A549 (cell line): Measurements from ENCODE around the gene ANO9. TPM values are rescaled to one million over a fixed set of nuclear protein-coding genes. Genes with fewer than 3 reads are reported as not detected.
A peak's percentile ranks its signal among the peaks of the same experiment; 100 is the strongest.

Source experiments
- ATAC-seq, 2 experiments: fragments of 200-7000 bp in 1 of 2; fragments of >200 bp in 1 of 2; cut with Nextera tagmentation in 1 of 2; cut with Tn5 transposase in 1 of 2; 3 replicates each; pipeline versions ENCODE4 v1.8.0 to v1.9.1; 2018 to 2020; ENCODE audit warnings: mild to moderate bottlenecking in 1 of 2, moderate library complexity in 1 of 2
- CTCF ChIA-PET: fragments of 300-600 bp; sonication (Branson Sonifier 250); formaldehyde crosslinking; extraction: SDS; loops from one replicate; lab custom pipeline; 2021; ENCODE audit warnings: antibody characterized with exemption, inconsistent platforms; lab: Yijun Ruan, JAX
- POLR2A ChIA-PET: fragments of 350-600 bp; formaldehyde crosslinking; extraction: SDS; loops from one replicate; lab custom pipeline; 2021; ENCODE audit warnings: antibody characterized with exemption, inconsistent platforms; lab: Yijun Ruan, JAX
- DNase-seq, 2 experiments: peaks; one replicate each; pipeline versions ENCODE4 v3.0.0 to v3.0.0-alpha.2; 2011 to 2016; ENCODE audit warnings: low read depth in 1 of 2, low spot score in 1 of 2
- FAIRE-seq: peaks from 2 replicates; lab custom pipeline; 2011; peaks lifted over from hg19 to GRCh38; lab: Jason Lieb, UNC
- H3K27ac ChIP-seq, 2 experiments: fragments of >200 bp; sonication (Bioruptor Twin); formaldehyde crosslinking; 3 replicates each; pipeline ENCODE4 v1.5.1; 2016 to 2017
- H3K4me1 ChIP-seq: fragments of >200 bp; sonication (Bioruptor Twin); formaldehyde crosslinking; 3 replicates; pipeline ENCODE4 v1.6.1; 2016
- H3K4me2 ChIP-seq: fragments of >200 bp; sonication (Bioruptor Twin); formaldehyde crosslinking; 3 replicates; pipeline ENCODE4 v1.6.1; 2016
- H3K4me3 ChIP-seq: fragments of >200 bp; sonication (Bioruptor Twin); formaldehyde crosslinking; 3 replicates; pipeline ENCODE4 v1.5.1; 2016
- H3K9me3 ChIP-seq: fragments of >200 bp; sonication (Bioruptor Twin); formaldehyde crosslinking; 3 replicates; pipeline ENCODE4 v1.6.1; 2016
- ATOH8 ChIP-seq: fragments of 250-450 bp; sonication (Bioruptor Pico); IDR thresholded peaks from 2 replicates; pipeline ENCODE4 v1.5.0; 2020; ENCODE audit warnings: low read depth, mild to moderate bottlenecking, moderate library complexity
- CBX2 ChIP-seq: fragments of 200-600 bp; sonication (generic); IDR thresholded peaks from 2 replicates; pipeline ENCODE4 v1.6.1; 2016; ENCODE audit warnings: low read depth, mild to moderate bottlenecking, borderline replicate concordance
- CHD2 ChIP-seq: fragments of 150-350 bp; IDR thresholded peaks from 2 replicates; pipeline ENCODE4 v1.6.1; 2014; ENCODE audit warnings: low read length; ENCODE audit not compliant: partially characterized antibody
- EHF ChIP-seq: fragments of 250-450 bp; sonication (Bioruptor Pico); IDR thresholded peaks from 2 replicates; pipeline ENCODE4 v1.5.0; 2020; ENCODE audit warnings: mild to moderate bottlenecking
- ELK1 ChIP-seq: fragments of 150-350 bp; IDR thresholded peaks from 2 replicates; pipeline ENCODE4 v1.6.1; 2014; ENCODE audit warnings: low read depth, mild to moderate bottlenecking, low read length
- EP300 ChIP-seq, 2 experiments: fragments of >200 bp; sonication (Bioruptor Twin); formaldehyde crosslinking; IDR thresholded peaks; 2 replicates in 1 of 2; 3 replicates in 1 of 2; pipeline ENCODE4 v1.6.1; 2016 to 2017
- FOSB ChIP-seq: fragments of 250-450 bp; sonication (Bioruptor Pico); IDR thresholded peaks from 2 replicates; pipeline ENCODE4 v1.5.0; 2020; ENCODE audit warnings: mild to moderate bottlenecking, moderate library complexity
- FOSL2 ChIP-seq, 2 experiments: fragments of 450-650 bp in 1 of 2; fragments of >200 bp in 1 of 2; sonication (Bioruptor Twin) in 1 of 2; formaldehyde crosslinking; IDR thresholded peaks; 2 replicates each; pipeline versions ENCODE4 v1.5.0 to v1.6.1; 2016 to 2020; ENCODE audit warnings: mild to moderate bottlenecking in 1 of 2, moderate library complexity in 1 of 2
- GATA3 ChIP-seq: IDR thresholded peaks from 2 replicates; pipeline ENCODE4 v1.6.1; 2012; ENCODE audit warnings: borderline replicate concordance
- HES2 ChIP-seq: fragments of >200 bp; sonication (Bioruptor Twin); formaldehyde crosslinking; IDR thresholded peaks from 2 replicates; pipeline ENCODE4 v1.6.1; 2016
- HEYL ChIP-seq: fragments of 250-450 bp; sonication (Bioruptor Pico); IDR thresholded peaks from 2 replicates; pipeline ENCODE4 v1.8.0; 2021; ENCODE audit warnings: mild to moderate bottlenecking, moderate library complexity
- HMGXB4 ChIP-seq: fragments of 250-450 bp; sonication (Bioruptor Pico); IDR thresholded peaks from 2 replicates; pipeline ENCODE4 v1.5.0; 2021; ENCODE audit warnings: mild to moderate bottlenecking, moderate library complexity, borderline replicate concordance
- HOXA7 ChIP-seq: fragments of 250-450 bp; sonication (Bioruptor Pico); IDR thresholded peaks from 2 replicates; pipeline ENCODE4 v1.5.0; 2020; ENCODE audit warnings: mild to moderate bottlenecking, moderate library complexity
- HOXB13 ChIP-seq: fragments of 250-450 bp; sonication (Bioruptor Pico); IDR thresholded peaks from 2 replicates; pipeline ENCODE4 v1.5.0; 2020; ENCODE audit warnings: low read depth, mild to moderate bottlenecking, moderate library complexity
- JUNB ChIP-seq: fragments of >200 bp; sonication (Bioruptor Twin); formaldehyde crosslinking; IDR thresholded peaks from 2 replicates; pipeline ENCODE4 v1.6.1; 2016
- KDM5A ChIP-seq: fragments of 200-600 bp; sonication (generic); IDR thresholded peaks from 2 replicates; pipeline ENCODE4 v1.6.1; 2016; ENCODE audit warnings: antibody characterized with exemption, mild to moderate bottlenecking
- MAFK ChIP-seq: fragments of 450-650 bp; IDR thresholded peaks from 2 replicates; pipeline ENCODE4 v1.6.1; 2014; ENCODE audit not compliant: partially characterized antibody
- MAZ ChIP-seq: fragments of 150-350 bp; IDR thresholded peaks from 2 replicates; pipeline ENCODE4 v1.6.1; 2014; ENCODE audit warnings: antibody characterized with exemption, low read depth, low read length, borderline replicate concordance
- NPAS2 ChIP-seq: fragments of 250-450 bp; sonication (Bioruptor Pico); IDR thresholded peaks from 2 replicates; pipeline ENCODE4 v1.8.0; 2022; ENCODE audit warnings: mild to moderate bottlenecking, moderate library complexity, borderline replicate concordance
- PHF8 ChIP-seq: fragments of 200-600 bp; sonication (generic); IDR thresholded peaks from 2 replicates; pipeline ENCODE4 v1.6.1; 2016; ENCODE audit warnings: low read depth, mild to moderate bottlenecking, antibody characterized with exemption, moderate library complexity, borderline replicate concordance
- POLR2AphosphoS2 ChIP-seq: conservative IDR thresholded peaks from 2 replicates; pipeline ENCODE4 v1.6.1; 2012; ENCODE audit warnings: low read length, improper control_type of control experiment, inconsistent platforms
- RAD21 ChIP-seq, 2 experiments: fragments of >200 bp in 1 of 2; sonication (Bioruptor Twin) in 1 of 2; formaldehyde crosslinking in 1 of 2; IDR thresholded peaks in 1 of 2; conservative IDR thresholded peaks in 1 of 2; 2 replicates in 1 of 2; 3 replicates in 1 of 2; pipeline ENCODE4 v1.6.1; 2012 to 2018; ENCODE audit warnings: inconsistent platforms in 1 of 2
- RARB ChIP-seq: fragments of 250-450 bp; sonication (Bioruptor Pico); IDR thresholded peaks from 2 replicates; pipeline ENCODE4 v1.8.0; 2021; ENCODE audit warnings: mild to moderate bottlenecking, moderate library complexity
- SMC3 ChIP-seq: fragments of >200 bp; sonication (Bioruptor Twin); formaldehyde crosslinking; IDR thresholded peaks from 3 replicates; pipeline ENCODE4 v1.6.1; 2018; ENCODE audit warnings: inconsistent platforms
- SREBF2 ChIP-seq: fragments of 450-650 bp; IDR thresholded peaks from 2 replicates; pipeline ENCODE4 v1.6.1; 2014; ENCODE audit warnings: mild to moderate bottlenecking, moderate library complexity
- TFCP2L1 ChIP-seq: fragments of 250-450 bp; sonication (Bioruptor Pico); IDR thresholded peaks from 2 replicates; pipeline ENCODE4 v1.5.0; 2021; ENCODE audit warnings: mild to moderate bottlenecking
- ZC3H11A ChIP-seq: fragments of 450-650 bp; IDR thresholded peaks from 2 replicates; pipeline ENCODE4 v1.6.1; 2014; ENCODE audit warnings: antibody characterized with exemption, mild to moderate bottlenecking
- WGBS: methylation state at CpG from one replicate; pipeline ENCODE4 v1.1.6; 2017; ENCODE audit errors: missing lambda C conversion rate; 5-methylcytosine and 5-hydroxymethylcytosine counted together
- polyA plus RNA-seq, 4 experiments: library from polyadenylated mRNA; depleted of rRNA in 3 of 4; stranded (reverse); fragments of >200 nt; fragmentation: RNase III in 1 of 4; extraction: RNeasy Plus Mini Kit Qiagen cat#74134 plus additional on column Dnase treatment in 1 of 4; gene quantifications; 2 replicates in 3 of 4; 3 replicates in 1 of 4; pipeline ENCODE4 v1.2.3, GENCODE V29; 2011 to 2017
- TF ChIP-seq, protein P1 (sequence below): fragments of 450-650 bp; IDR thresholded peaks from 2 replicates; pipeline ENCODE4 v1.6.1; 2014; ENCODE audit warnings: antibody characterized with exemption
- TF ChIP-seq, protein P2 (sequence below): fragments of 200-600 bp; sonication (generic); IDR thresholded peaks from 2 replicates; pipeline ENCODE4 v1.6.1; 2016; ENCODE audit warnings: antibody characterized with exemption, mild to moderate bottlenecking, moderate library complexity

Gene ANO9
- polyA plus RNA-seq, 2 of the 4 experiments (the other 2 are of a cell fraction): 0.50 to 0.66 TPM

- Histone ChIP-seq H3K9me3 (no peaks in the 10 kb centered on the region), H3K4me1 (peaks cover 21% of the 10 kb centered on the region), H3K27ac (no peak overlapping the region), H3K4me2 (no peak overlapping the region), H3K4me3 (no peak overlapping the region)
- ATAC-seq (no peak), DNase-seq (peak in 1 of 2 experiments; percentile 56), FAIRE-seq (no peak)
- WGBS: 94% methylated on average over 20 of the region's 20 CpGs
- TF ChIP-seq, protein P1, sequence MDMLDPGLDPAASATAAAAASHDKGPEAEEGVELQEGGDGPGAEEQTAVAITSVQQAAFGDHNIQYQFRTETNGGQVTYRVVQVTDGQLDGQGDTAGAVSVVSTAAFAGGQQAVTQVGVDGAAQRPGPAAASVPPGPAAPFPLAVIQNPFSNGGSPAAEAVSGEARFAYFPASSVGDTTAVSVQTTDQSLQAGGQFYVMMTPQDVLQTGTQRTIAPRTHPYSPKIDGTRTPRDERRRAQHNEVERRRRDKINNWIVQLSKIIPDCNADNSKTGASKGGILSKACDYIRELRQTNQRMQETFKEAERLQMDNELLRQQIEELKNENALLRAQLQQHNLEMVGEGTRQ: no peak
- TF ChIP-seq RAD21 (conservative IDR thresholded peaks at IDR 0.05 in 1 of 2, IDR thresholded peaks at IDR 0.05 in 1 of 2) (no peak), ZC3H11A (no peak), GATA3 (no peak), NPAS2 (CRISPR knock-in tag) (no peak), JUNB (no peak), HES2 (no peak), MAZ (no peak), HOXA7 (CRISPR knock-in tag) (no peak), FOSB (CRISPR knock-in tag) (no peak), ELK1 (no peak), SREBF2 (no peak), SMC3 (no peak), HOXB13 (CRISPR knock-in tag) (no peak), RARB (CRISPR knock-in tag) (no peak), KDM5A (no peak), EHF (no peak), TFCP2L1 (CRISPR knock-in tag) (no peak)
- ChIA-PET POLR2A (no interaction called here), CTCF (interaction anchor here (0.6 kb wide), 1 partner anchor 120 kb away, joined by 3 read pairs; no protein-coding TSS in a partner anchor)
These were observed 43.0 kb downstream of the ANO9 start for GRCh38 chr11:398826-399225.

GRCh38 chr11:396948-397548, 44.8 kb downstream of the ANO9 start:
- CTCF ChIA-PET: interaction anchor here (1.3 to 3.0 kb wide), 6 partner anchors 10 to 73 kb away, joined by 3 to 19 read pairs (median 9); no protein-coding TSS in a partner anchor
- WGBS: 95% methylated on average over 33 of the region's 43 CpGs
- TF ChIP-seq CHD2 (no peak), HEYL (CRISPR knock-in tag) (no peak), MAZ (no peak), CBX2 (no peak), FOSL2 (IDR thresholded peaks at IDR 0.05) (no peak), FOSL2 (CRISPR knock-in tag; IDR thresholded peaks at IDR 0.05) (no peak), HMGXB4 (CRISPR knock-in tag) (no peak), ZC3H11A (no peak), GATA3 (no peak), ATOH8 (CRISPR knock-in tag) (no peak), EP300 (IDR thresholded peaks at IDR 0.05) (no peak), POLR2AphosphoS2 (no peak), MAFK (no peak), PHF8 (no peak)
- TF ChIP-seq, protein P2, sequence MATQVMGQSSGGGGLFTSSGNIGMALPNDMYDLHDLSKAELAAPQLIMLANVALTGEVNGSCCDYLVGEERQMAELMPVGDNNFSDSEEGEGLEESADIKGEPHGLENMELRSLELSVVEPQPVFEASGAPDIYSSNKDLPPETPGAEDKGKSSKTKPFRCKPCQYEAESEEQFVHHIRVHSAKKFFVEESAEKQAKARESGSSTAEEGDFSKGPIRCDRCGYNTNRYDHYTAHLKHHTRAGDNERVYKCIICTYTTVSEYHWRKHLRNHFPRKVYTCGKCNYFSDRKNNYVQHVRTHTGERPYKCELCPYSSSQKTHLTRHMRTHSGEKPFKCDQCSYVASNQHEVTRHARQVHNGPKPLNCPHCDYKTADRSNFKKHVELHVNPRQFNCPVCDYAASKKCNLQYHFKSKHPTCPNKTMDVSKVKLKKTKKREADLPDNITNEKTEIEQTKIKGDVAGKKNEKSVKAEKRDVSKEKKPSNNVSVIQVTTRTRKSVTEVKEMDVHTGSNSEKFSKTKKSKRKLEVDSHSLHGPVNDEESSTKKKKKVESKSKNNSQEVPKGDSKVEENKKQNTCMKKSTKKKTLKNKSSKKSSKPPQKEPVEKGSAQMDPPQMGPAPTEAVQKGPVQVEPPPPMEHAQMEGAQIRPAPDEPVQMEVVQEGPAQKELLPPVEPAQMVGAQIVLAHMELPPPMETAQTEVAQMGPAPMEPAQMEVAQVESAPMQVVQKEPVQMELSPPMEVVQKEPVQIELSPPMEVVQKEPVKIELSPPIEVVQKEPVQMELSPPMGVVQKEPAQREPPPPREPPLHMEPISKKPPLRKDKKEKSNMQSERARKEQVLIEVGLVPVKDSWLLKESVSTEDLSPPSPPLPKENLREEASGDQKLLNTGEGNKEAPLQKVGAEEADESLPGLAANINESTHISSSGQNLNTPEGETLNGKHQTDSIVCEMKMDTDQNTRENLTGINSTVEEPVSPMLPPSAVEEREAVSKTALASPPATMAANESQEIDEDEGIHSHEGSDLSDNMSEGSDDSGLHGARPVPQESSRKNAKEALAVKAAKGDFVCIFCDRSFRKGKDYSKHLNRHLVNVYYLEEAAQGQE: no peak

More at GRCh38 chr11:396948-397548, 44.8 kb downstream of the ANO9 start:
- Histone ChIP-seq H3K4me3 (no peak overlapping the region), H3K4me1 (peaks cover 37% of the 10 kb centered on the region), H3K9me3 (no peaks in the 10 kb centered on the region), H3K27ac (peak overlapping the region in 1 of 2 experiments; percentile 98; a peak in 1 of 6 replicates), H3K4me2 (no peak overlapping the region)
- DNase-seq (no peak), FAIRE-seq (no peak), ATAC-seq (no peak)
- POLR2A ChIA-PET: interaction anchor here (0.6 to 1.7 kb wide), 4 partner anchors 10 to 101 kb away, joined by 3 to 9 read pairs (median 4); no protein-coding TSS in a partner anchor
